SH-SY5Y (cell line): ENCODE results near the gene CHTF18.

ENCODE experiments used
- GATA2 ChIP-seq: IDR thresholded peaks from 2 replicates; pipeline ENCODE4 v1.6.1; 2011; ENCODE audit warnings: mild to moderate bottlenecking, low read depth, low read length
- GATA3 ChIP-seq: IDR thresholded peaks from 2 replicates; pipeline ENCODE4 v1.6.1; 2011; ENCODE audit warnings: low read depth, mild to moderate bottlenecking, low read length, moderate library complexity

DNA sequence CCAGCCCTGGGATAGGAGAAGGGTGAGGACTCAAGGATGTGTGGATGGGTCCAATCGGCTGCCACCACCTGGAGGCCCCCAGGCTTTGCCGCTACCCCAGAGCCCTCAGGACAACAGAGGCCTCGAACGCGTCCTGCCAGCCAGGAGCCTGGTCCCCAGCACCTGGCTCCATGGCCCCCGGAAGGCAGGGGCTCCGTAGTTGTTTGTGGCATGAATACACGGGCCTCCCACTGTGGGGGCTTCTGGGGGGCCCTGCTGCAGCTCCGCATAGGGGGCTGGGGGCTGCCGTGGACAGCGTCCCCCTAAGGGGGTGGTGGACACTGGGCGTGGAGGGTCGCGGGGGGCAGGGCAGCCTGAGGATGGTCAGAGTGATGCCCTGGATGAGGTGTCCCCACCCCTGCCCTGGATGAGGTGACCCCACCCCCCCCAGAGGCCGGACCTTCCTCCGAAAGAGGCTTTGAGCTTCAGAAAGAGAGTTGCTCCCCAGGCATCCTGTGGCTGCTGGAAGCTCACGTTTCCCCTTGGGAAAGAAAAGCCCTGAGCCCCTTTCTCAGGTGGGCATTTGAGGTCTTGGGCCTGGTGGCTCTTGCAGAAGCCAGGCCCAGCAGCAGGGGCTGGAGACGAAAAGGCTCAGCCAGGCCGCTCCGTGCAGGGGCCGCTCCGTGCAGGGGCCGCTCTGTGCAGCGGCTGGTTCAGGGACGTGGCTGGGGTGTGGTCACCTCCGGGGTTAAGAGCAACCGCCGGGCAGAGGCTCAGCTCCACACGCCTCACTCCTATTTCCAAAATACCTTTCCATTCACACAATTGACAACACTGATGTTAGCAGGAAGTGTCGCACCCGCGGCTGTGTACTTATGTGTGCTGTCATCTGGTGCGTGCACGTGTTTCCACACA lies 52.4 kb downstream of the CHTF18 start:
- TF ChIP-seq GATA3 (no peak), GATA2 (no peak)
